ENCODE data around the gene BMP3.

The BMP3 gene

DNA sequence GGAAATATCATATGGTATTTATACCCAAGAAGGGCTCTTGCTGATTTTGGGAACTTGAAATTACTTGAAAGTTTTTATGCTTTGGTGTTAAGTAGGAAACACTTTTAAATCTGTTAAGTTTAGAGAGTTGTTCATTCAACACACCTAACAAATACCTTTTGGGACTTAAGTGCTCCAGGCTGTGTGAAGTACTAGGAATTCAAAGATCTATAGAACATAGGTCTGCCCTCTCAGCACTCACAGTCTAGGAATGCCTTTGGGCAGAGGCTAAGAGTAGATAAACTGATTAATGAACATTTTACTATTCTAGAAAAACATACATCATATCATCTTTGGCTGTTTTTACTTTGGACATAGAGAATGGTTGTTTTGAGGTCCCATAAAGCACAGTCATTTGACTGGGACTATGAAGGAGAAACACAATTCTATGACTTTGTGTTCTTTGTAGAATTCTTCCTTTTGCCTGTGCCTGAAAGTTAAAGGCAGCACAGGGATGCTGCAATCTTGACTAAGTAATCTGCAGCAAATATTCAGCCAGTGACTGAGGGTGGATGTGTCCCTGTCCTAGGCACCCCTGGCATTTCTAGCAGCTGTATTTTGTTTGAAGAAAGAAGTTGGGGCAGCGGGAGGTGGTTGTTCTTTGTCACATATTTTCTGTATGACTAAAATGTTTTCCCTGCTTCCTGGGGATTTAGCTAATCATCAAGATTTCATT is 8.3 kb downstream of the BMP3 start:
- Histone ChIP-seq H3K9ac (ENCODE audit: insufficient read length) (no peak overlapping the region), H3K9me3 (ENCODE audit: low read depth, low read length) (no peaks in the 10 kb centered on the region), H3K4me3 (no peak overlapping the region), H3K27ac (no peak overlapping the region), H3K36me3 (ENCODE audit: insufficient read depth, low read length) (no peaks in the 10 kb centered on the region)
- DNase-seq (ENCODE audit: low read depth, low spot score) = no peak
- TF ChIP-seq FOXP2 (optimal IDR thresholded peaks at IDR 0.05; ENCODE audit: control extremely low read depth, extremely low read length, insufficient read depth) (no peak), EZH2 (IDR thresholded peaks at IDR 0.05) (no peak), POLR2AphosphoS5 (IDR thresholded peaks at IDR 0.05; ENCODE audit: borderline replicate concordance, low read depth, low read length) (no peak)

- Histone ChIP-seq H3K36me3 (ENCODE audit: insufficient read depth, low read length) (no peaks in the 10 kb centered on the region), H3K9me3 (ENCODE audit: low read depth, low read length) (no peaks in the 10 kb centered on the region), H3K27ac (no peak overlapping the region), H3K9ac (ENCODE audit: insufficient read length) (no peak overlapping the region), H3K4me3 (no peak overlapping the region)
- TF ChIP-seq FOXP2 (optimal IDR thresholded peaks at IDR 0.05; ENCODE audit: control extremely low read depth, extremely low read length, insufficient read depth) = no peak
- TF ChIP-seq POLR2AphosphoS5 (IDR thresholded peaks at IDR 0.05; ENCODE audit: borderline replicate concordance, low read depth, low read length) = no peak
- TF ChIP-seq EZH2 (IDR thresholded peaks at IDR 0.05) = no peak
- DNase-seq (ENCODE audit: low read depth, low spot score) = no peak
Measured at GRCh38 chr4:81039351-81039972, 9.0 kb downstream of the BMP3 start.

DNA sequence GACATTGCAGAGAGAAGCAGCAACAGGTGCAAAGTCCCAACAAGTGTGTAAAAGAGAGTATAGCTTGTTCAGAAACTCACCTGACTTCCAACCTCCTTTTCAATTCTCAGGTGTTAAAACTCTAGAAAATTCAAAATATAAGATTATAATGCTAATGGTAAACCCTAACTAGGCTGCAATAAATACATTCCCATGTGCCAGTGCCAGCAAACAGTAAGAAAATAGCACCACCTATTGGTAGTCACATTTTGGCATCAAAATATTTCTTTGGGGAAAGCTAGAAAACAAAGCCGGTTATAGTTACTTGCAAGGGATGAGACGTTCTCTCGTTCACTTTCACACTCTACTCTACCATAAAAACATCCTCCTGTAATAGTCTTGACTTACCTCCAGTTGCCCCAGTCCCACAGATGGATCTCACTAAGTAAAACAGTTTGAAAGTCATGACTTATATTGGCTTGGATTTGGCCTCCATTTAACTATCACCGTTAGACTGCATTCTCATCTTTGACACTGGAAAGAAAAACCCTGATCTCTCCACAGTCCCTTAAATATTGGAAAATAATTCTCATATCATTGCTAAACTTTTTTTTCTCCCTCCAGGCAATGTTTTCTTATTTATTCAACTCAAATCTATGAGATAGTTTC is 9.6 kb downstream of the BMP3 start:
- Histone ChIP-seq H3K4me3 (no peak overlapping the region), H3K36me3 (ENCODE audit: insufficient read depth, low read length) (no peaks in the 10 kb centered on the region), H3K9ac (ENCODE audit: insufficient read length) (no peak overlapping the region), H3K27ac (no peak overlapping the region), H3K9me3 (ENCODE audit: low read depth, low read length) (no peaks in the 10 kb centered on the region)
- no peak for TF ChIP-seq FOXP2 (optimal IDR thresholded peaks at IDR 0.05; ENCODE audit: control extremely low read depth, extremely low read length, insufficient read depth)
- no peak for TF ChIP-seq EZH2 (IDR thresholded peaks at IDR 0.05)
- no peak for TF ChIP-seq POLR2AphosphoS5 (IDR thresholded peaks at IDR 0.05; ENCODE audit: borderline replicate concordance, low read depth, low read length)
- no peak for DNase-seq (ENCODE audit: low read depth, low spot score)

- Histone ChIP-seq H3K4me3 (no peak overlapping the region), H3K36me3 (ENCODE audit: insufficient read depth, low read length) (no peaks in the 10 kb centered on the region), H3K27ac (no peak overlapping the region), H3K9me3 (ENCODE audit: low read depth, low read length) (no peaks in the 10 kb centered on the region), H3K9ac (ENCODE audit: insufficient read length) (no peak overlapping the region)
- no peak for DNase-seq (ENCODE audit: low read depth, low spot score)
- TF ChIP-seq EZH2 (IDR thresholded peaks at IDR 0.05) = no peak
- TF ChIP-seq POLR2AphosphoS5 (IDR thresholded peaks at IDR 0.05; ENCODE audit: borderline replicate concordance, low read depth, low read length) = no peak
- no peak for TF ChIP-seq FOXP2 (optimal IDR thresholded peaks at IDR 0.05; ENCODE audit: control extremely low read depth, extremely low read length, insufficient read depth)
Measured at GRCh38 chr4:81042578-81043365, 12.3 kb downstream of the BMP3 start.

DNA sequence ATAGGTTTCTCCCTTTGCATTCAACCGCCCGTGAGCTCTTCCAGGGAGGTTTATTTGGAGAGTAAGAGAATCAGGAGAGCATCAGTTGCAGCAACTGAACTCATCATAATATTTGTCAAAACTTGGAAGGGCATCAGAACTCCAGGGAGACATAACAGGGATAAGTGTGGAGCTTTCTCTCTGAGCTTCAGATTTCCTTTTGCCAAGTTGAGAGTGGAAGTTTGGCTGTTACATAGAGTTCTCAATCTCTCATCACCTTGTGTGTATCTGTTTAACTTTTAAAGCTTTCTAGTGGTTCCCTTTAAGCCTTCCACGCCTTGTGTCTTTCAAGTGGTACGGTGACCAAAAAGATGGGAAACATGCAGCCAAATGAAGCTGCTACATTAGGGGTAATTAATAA is 18.8 kb downstream of the BMP3 start:
- DNase-seq (ENCODE audit: low read depth, low spot score) = no peak
- H3K27ac ChIP-seq = no peak overlapping the region
- H3K9ac ChIP-seq (ENCODE audit: insufficient read length) = no peak overlapping the region
- H3K9me3 ChIP-seq (ENCODE audit: low read depth, low read length) = no peaks in the 10 kb centered on the region
- no peaks in the 10 kb centered on the region for H3K36me3 ChIP-seq (ENCODE audit: insufficient read depth, low read length)
- no peak for TF ChIP-seq POLR2AphosphoS5 (IDR thresholded peaks at IDR 0.05; ENCODE audit: borderline replicate concordance, low read depth, low read length)
- no peak for TF ChIP-seq EZH2 (IDR thresholded peaks at IDR 0.05)
- no peak for TF ChIP-seq FOXP2 (optimal IDR thresholded peaks at IDR 0.05; ENCODE audit: control extremely low read depth, extremely low read length, insufficient read depth)
- no peak overlapping the region for H3K4me3 ChIP-seq

DNA sequence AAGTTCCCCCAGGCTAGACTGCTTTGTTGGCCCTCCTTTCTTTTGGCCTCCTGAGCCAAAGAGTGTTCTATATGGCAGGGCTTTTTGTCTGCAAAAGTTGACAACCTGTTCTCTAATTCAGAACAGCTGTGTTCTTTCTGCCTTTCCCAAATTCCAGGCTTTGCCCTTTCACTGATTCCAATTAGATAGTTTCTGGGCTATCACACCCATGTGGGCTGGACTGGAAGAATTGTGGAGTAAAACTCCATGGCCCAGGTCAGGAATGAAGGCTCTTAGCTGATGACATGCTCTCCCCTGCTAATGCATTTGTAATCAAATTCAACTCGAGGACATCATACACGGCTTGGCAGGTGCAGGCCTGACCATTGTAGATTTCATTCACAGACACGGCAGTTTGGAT is 19.4 kb downstream of the BMP3 start:
- TF ChIP-seq FOXP2 (optimal IDR thresholded peaks at IDR 0.05; ENCODE audit: control extremely low read depth, extremely low read length, insufficient read depth) (no peak), POLR2AphosphoS5 (IDR thresholded peaks at IDR 0.05; ENCODE audit: borderline replicate concordance, low read depth, low read length) (no peak), EZH2 (IDR thresholded peaks at IDR 0.05) (no peak)
- H3K9ac ChIP-seq (ENCODE audit: insufficient read length) = no peak overlapping the region
- H3K27ac ChIP-seq = no peak overlapping the region
- DNase-seq (ENCODE audit: low read depth, low spot score) = no peak
- H3K9me3 ChIP-seq (ENCODE audit: low read depth, low read length) = no peaks in the 10 kb centered on the region
- no peak overlapping the region for H3K4me3 ChIP-seq
- H3K36me3 ChIP-seq (ENCODE audit: insufficient read depth, low read length) = no peaks in the 10 kb centered on the region

DNA sequence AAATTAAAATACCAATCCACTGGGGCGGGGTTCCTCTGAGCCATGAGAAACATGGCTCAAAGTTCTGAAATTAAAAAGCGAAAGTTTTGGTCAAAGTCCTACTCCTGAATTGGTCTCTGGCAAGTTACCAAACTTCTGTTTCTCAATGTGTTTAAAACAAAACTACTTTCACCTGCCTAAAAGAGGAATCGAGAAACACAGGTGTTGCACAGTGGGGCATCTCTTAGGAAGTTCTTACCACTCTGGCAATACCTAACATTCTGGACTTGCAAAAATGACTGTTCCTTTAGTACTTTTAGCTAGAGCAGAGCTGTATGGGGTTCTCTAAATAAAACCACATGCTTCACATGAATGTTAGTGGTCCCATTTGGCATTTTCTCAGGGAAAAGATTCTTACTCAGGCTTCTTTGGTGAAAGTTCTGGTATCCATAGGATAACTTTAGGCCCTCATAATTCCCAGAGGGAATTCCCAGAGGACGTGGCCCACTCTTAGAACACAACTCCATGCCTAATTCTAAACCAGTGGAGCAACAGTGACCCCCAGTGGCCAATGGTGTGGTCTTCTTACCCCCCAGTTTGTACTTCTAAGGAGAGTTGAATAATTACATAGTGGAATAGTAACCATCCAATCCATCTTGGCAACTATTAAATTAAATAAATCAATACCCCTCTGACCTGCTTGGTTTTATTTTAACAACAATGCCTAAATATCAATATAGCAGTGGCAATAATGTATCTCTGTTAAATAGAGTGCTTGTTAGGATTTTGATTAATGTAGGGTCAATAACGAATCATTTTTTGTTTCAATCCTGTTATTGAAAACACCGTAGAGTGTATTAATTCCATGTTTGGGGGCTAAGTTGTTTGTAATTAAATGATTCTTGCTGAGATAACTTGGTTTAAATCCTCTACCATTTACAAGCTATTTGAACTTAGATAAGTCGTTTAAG is 21.9 kb downstream of the BMP3 start:
- Histone ChIP-seq H3K4me3 (peak overlapping the region; percentile 28; the same call in 1 of the 2 replicates), H3K9ac (ENCODE audit: insufficient read length) (peak overlapping the region; percentile 23), H3K9me3 (ENCODE audit: low read depth, low read length) (no peaks in the 10 kb centered on the region), H3K36me3 (ENCODE audit: insufficient read depth, low read length) (no peaks in the 10 kb centered on the region), H3K27ac (no peak overlapping the region)
- no peak for TF ChIP-seq POLR2AphosphoS5 (IDR thresholded peaks at IDR 0.05; ENCODE audit: borderline replicate concordance, low read depth, low read length)
- no peak for TF ChIP-seq FOXP2 (optimal IDR thresholded peaks at IDR 0.05; ENCODE audit: control extremely low read depth, extremely low read length, insufficient read depth)
- no peak for TF ChIP-seq EZH2 (IDR thresholded peaks at IDR 0.05)
- peak; percentile 66 for DNase-seq (ENCODE audit: low read depth, low spot score)
